Endometrium (tissue), 2 donors: Measurements from ENCODE around the gene IGF2BP2.
"Not testable (repeated sequence)": the region's sequence is repeated elsewhere in the genome, so short reads cannot be mapped to it uniquely, and the experiment has no call there.

Experiments used
- FAIRE-seq: peaks from 2 replicates; lab custom pipeline; 2012; peaks lifted over from hg19 to GRCh38; lab: Jason Lieb, UNC
- donor health status: control.
- donor health status: control.

IGF2BP2 gene

DNA sequence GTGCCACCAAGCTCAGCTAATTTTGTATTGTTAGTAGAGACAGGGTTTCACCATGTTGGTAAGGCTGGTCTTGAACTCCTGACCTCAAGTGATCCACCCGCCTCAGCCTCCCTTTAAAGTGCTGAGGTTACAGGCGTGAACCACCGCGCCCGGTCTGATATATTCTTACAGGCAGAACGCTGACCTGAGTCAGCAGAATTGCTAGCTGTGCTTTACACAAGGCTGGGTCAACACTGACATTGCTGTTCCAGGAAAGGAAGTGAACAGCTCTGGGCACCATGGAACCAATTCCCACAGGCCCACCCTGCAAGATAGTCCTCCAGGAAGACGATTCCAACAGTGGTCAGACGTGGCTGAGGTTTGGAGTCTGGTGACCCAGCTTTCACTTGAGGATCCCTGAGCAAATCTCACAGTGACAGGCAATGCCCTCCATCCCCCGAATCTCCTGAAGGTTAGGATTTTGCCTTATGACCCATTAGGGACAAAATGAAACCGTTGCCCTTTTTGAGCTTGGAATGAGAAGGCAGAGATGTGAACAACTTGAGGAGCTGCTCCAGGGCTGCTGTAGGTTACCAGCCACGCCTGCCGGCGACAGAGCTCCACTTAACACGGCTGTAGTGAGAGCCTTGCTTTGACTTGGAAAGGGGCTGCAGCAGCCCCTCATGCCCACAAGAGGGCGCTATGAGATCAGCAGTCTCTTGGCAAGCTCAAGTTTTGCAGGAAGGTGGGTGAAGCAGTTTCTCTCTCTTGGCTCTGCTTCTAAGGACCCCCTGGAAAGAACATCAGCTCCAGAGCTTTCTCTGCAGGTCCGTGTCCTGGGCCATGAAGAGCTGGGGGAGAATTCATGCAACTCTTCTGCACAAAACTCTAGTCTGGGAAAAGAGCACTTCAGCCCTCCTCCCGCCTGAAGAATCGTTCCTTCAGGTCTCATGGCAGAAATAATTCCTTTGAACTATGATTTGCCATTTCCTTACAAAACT is 164.6 kb downstream of the IGF2BP2 start:
- FAIRE-seq = no peak

DNA sequence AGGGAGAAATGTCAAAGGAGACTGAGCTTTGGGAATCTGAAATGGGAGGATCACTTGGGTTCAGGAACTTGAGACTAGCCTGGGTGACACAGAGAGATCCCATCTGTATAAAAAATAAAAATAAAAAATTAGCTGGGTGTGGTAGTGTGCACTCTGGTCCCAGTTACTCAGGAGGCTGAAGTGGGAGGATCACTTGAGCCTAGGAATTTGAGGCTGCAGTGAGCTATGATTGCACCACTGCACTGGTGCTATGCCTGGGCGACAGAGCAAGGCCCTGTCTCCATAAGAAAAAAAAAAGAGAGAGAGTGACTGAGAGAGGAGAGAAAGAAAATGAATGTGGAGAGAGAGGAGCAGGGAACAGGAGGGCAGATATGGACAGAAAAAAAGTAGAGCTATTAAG is 165.9 kb downstream of the IGF2BP2 start:
- no peak for FAIRE-seq

DNA sequence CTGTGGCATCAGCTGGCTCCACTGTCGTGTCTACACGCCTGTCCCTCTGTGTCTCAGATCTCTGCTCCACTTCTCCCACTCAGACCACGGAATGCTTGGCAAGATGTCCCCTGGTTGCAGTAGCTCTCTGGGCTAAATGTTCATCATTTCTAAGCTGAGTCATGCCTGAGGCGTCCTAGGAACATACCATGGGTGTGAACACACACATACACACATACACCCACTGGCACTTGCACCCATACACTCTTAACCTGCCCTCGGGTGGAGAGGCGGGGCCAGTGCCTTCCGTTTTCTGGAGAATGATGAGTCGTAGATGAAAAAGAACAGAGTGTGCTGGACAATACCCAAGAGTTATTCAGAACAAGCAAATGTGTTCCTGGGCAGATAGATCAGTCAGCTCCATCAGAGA is 166.3 kb downstream of the IGF2BP2 start:
- no peak for FAIRE-seq

- FAIRE-seq = no peak
Measured at GRCh38 chr3:185657691-185658503, 166.9 kb downstream of the IGF2BP2 start.

GRCh38 chr3:185657211-185657610 is 167.6 kb downstream of the IGF2BP2 start:
- FAIRE-seq = no peak

- peak; percentile 33 for FAIRE-seq
Measured at GRCh38 chr3:185656321-185656840, 168.5 kb downstream of the IGF2BP2 start.

DNA sequence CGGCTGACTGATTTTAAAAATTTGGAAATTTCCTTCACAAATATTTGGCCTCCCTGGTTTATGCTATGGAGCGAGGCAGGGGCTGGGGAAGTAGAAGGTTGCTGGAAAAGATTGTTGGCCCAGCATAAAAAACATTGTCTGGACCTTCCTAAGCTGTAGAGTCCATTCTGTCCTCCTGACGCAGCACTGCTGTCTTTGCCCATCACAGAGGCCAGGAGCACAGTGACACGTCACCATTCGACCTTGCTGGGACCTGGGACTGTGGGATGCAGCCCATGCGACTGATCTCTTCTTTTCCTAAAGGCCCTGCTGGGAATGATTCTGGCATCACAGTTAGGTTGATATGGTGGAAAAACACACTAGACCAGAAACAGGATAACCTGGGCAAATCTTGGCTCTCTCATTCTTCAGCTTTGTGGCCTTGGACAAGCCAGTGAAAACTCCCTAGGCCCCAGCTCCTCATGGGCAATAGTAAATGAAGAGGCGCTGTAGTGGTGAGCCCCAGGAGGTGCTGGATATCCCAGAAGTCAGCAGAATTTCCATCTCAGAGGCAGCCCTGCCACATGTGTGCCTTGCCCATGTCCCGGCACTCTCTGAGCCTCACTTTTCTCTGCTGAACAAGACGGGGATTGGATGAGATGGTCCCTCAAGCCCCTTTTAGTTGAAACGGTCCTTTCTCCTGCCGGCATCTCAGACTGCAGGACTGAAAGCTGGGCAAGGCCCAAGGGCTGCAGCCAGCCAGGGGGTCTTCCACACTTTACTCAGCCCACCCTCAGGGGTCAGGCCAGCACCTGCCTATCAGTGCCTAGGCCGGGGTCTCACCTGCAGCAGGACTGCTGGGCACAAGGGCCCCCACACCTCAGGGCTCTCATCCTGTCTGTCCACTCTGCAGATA is 169.2 kb downstream of the IGF2BP2 start:
- no peak for FAIRE-seq

GRCh38 chr3:185654758-185655145 is 170.1 kb downstream of the IGF2BP2 start:
- no peak for FAIRE-seq

- no peak for FAIRE-seq
Measured at GRCh38 chr3:185653949-185654757, 170.7 kb downstream of the IGF2BP2 start.

- no peak for FAIRE-seq
Measured at GRCh38 chr3:185651971-185652370, 172.9 kb downstream of the IGF2BP2 start.

DNA sequence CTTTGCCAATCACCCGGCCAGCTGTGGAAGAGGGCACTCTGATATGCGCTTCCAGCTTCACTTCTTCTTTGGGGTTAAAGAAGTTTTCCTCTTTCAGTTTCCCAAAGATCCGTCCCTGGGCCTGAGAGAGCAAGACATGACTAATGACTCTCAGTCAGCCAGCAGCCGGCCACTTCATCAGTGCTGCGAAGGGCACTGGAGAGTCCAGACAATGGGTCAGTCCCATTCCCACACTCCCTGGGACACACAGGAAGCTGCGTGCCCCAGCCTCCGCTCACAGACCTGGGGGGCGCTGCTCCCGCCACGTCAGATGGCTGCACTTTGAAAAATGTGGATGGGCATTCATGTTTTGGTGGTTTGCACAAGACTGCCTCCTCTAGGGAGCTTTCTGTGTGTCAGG is 175.4 kb downstream of the IGF2BP2 start:
- FAIRE-seq = no peak

DNA sequence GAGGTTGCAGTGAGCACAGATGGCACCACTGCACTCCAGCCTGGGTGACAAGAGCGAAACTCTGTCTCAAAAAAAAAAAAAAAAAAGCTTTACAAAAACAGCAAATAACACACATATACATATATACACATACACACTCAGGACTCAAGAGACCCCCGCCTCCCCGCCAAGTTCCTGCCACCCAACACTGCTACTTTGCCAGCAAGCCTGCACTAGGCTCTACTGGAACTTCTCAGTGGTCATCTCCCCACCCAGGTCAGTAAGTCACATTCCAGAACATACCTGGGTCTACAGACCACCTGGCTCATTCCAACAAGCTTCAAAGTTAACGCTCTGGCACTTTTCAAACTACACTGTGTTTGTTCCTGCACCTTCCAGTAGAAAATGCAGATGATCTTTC is 176.4 kb downstream of the IGF2BP2 start:
- no peak for FAIRE-seq

DNA sequence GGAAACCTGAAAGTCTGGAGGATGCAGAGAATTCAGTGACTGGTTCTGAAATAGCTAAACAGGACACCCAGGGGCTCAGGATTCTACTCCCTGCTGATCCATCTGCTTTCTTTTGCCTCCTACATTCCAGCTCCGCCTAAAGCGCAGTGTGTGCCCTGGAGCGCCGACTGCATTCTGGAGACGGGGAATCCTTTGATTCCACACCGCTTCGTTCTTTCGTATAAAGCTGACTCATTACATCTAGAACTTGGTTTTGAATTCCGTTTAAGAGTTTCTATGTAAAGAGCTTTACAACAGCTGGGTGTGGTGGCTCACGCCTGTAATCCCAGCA is 177.0 kb downstream of the IGF2BP2 start:
- FAIRE-seq = no peak

- FAIRE-seq = no peak
Measured at GRCh38 chr3:185647134-185647879, 177.5 kb downstream of the IGF2BP2 start.

DNA sequence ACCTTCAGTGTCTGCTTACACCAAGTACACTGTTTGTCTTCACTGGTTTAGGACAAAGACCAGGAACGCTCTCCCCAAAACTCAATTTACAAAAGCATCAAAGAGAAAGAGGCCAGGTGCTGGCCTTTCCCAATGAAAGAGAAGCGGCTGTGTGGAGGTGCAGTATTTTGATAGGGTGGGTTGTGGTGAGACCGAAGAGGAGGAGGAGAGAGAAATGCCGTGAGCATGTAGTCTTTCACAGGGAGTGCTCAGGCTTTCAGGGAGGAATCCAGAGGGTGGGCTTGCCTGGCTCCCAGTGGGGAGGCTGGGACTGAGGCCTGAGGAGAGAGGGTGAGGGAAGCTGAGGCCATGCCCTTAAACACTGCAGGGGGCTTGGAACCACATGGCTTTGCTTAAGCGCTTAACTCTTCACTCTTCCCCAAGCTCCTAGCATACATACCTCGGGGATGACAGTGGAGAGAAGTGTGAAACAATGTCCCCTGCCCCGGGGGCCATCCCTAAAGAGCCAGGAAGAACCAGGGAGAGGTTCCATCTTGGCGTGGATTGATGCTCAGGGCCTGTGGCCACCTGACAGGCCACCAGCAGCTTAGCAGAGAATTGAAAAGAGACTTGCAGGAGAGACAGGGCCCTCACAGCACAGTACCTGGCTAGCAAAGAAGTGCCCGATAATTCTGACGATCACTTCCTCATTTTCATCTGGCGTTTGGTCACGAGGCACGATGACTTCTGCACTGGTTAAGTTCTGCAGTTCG is 178.3 kb downstream of the IGF2BP2 start:
- FAIRE-seq = no peak

GRCh38 chr3:185645596-185646381 is 179.1 kb downstream of the IGF2BP2 start:
- FAIRE-seq = no peak

DNA sequence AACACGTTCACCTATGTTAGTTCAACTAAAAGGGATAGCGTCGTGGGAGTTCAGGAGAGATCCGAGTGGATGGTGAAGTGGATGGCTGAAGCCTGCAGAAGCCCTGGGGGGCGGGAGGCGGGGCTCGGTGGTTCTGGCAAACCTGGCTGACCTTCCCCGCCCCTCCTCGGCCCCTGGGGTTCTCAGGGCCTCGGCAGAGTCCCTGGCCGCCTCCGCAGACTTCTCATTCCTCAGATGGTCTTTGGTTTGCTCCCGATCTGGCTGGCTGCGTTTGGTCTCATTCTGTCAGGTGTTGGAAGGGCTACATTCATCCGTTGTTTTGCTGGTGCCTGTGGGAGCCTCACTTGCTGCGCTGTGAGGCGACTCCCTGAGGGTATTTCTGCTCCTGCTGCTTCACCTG is 179.7 kb downstream of the IGF2BP2 start:
- FAIRE-seq = not testable (repeated sequence)

- FAIRE-seq = no peak
Measured at GRCh38 chr3:185640308-185640707, 184.5 kb downstream of the IGF2BP2 start.
